Measurements from ENCODE around the gene NDUFAF4.
"Not testable (repeated sequence)": the region's sequence is repeated elsewhere in the genome, so short reads cannot be mapped to it uniquely, and the experiment has no call there.

Gene NDUFAF4

DNA sequence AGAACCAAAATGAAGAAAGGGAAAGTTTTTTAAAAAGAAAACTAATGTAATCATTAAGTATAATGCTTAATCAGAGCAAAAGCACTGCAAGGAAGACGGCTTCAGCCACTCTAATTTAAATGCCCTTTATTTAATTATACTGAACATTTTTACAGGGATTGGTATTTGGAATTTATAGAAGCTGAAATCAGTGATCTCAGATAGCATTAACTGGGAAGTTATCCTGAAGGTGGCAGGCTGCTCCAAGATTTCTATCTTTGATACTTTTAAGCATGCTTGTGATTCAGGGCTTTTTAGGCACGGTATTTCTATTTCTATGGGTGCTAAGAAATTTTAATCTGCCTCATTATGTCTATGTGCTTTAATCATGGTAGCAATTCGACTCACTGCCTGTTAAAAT lies 1.3 kb upstream of the NDUFAF4 start:
- peak; percentile 3 for DNase-seq (ENCODE audit: low spot score)

DNA sequence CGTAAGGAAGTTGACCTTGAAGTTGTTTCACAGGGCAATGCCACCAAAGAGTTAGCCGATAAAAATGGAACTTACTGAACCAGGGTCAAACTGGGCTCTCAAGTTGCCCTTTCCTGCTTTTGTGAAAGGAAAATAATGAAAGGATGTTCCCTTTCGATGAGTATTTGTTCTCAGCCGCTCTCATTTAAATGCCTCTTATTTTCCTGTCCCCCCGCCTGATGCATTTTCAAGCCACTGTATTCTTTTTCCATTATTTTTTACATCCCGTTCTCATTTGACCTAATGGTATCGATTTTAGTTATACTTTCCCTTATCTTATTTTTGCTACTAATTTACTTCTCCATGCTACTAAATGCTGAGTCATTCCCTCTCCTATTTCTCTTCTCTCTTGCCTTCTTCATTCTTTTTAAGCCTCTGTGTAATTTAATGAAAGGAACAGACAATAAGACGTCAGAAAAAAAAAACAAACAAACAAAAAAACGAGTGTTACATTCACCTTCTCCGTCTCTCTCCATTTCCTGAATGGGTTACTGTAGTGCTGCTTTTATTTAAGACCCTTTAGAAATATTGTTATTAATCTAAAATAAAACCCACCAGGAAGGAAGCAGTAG lies 655 bp upstream of the NDUFAF4 start:
- peak; percentile 42 for DNase-seq (ENCODE audit: low spot score)

DNA sequence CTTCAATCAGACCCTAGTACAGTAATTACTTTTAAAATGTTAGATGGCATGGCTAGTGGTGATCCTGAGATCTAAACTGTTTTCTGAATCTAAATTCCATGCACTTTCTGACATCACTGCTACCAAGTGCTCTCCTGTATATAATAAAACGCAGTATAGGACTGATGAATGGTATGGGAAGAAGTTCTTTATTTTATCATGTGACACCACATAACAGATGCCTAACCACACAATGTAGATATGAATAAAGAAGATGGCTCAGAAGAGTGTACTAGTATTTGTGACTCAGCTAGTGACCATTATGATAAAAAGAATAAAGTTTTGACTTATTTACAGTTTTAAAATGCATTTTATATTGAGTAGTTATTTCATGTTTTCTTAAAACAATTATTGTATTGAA lies 8.5 kb downstream of the NDUFAF4 start:
- DNase-seq (ENCODE audit: low spot score): no peak

DNA sequence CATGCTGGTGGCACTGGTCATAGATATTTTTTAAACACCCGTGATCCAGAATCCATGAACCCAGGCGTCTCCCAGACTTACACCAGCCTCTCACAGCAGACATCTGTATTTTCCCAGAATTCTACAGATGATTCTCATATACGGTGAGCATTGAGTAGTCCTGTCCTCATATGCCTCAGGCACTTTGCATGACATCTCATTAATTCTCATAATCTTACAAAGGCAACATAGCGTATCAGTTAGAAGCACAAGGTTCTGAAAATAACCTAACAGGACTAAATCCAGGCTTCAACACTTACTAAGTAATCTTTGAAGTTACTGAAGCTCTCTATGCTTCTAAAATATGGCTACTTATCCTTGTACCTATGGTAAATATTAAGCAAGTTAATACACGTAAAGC lies 8.9 kb downstream of the NDUFAF4 start:
- DNase-seq (ENCODE audit: low spot score): no peak

DNA sequence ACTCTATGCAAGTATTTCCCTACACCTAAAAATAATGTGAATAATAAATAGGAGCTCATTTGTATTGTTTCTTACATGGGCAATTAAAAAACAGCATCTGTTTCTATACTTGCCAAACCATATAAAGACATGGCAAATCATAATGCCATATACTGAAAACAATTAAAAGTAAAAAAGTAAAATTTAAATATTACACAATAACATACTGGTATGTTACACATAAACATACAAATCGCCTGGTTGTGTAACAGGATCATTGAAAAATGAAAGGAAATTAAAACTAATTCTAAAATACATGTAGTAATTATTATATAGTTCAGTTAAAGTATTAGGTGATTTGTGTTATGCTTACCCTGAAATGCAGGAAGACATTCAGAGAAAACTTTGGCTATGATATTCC lies 11.2 kb downstream of the NDUFAF4 start:
- no peak for DNase-seq (ENCODE audit: low spot score)

DNA sequence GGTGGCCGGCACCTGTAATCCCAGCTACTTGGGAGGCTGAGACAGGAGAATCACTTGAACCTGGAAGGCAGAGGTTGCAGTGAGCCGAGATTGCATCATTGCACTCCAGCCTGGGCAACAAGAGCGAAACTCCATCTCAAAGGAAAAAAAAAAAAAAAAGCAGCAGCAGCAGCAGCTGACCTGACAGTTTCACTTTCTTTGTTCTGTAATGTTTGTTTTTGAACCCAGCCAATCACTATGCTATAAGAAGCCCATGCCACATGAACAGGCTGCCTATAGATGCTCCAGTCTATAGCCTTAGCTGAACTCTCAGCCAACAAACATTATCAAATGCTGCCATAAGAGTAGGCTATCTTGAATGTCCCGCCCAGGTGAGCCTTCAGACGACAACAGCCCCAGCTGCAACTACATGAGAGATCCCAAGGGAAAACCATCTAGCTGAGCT lies 12.5 kb downstream of the NDUFAF4 start:
- not testable (repeated sequence) for DNase-seq (ENCODE audit: low spot score)

DNA sequence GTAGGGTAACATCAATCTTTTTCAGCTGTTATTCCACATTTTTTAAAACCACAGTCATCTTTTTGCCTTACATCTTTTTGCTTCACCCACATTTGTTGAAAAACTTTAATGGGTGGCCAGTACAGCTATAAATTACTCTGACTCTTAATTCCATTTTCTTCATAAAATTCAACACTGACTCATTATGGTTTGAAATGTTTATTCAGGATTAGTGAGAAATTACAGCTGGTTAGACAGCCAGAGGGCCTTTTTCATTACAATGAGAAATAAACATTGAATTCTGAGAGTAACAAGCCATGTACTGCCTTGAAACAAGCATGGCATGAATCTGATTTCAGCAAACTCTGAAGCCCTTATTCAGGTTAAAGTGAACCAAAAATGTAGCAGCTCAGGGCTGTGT lies 19.5 kb downstream of the NDUFAF4 start:
- no peak for DNase-seq (ENCODE audit: low spot score)

DNA sequence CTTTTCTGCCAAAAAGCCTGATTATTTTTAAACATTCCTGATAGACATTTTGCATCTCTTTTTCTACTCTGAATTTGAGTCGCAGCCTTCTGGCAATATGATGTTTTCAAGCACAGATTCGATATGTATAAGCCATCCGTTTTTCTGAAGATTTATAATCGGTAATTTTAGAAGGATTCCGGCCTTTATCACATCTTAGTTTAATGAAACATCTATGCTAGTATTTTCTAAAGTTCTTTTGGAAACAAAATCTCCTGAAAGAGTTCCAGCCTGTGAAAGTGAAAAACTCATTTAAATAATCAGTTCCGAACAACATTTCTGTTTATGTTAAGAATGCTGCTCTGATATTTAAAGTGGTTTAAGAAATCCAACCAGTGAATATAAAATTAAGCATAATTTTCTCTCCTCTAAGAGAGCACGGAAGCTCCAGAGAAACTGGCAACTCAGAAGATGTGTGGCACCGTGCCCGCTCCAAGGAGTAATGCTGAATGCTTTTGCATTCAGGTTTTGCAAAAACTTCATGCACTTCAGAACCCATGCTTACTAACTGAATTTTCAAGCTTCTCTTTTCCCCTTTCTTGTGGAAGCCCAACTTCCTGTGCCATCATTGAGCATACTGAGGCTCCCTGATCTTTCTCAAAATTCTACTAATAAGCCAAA lies 20.7 kb downstream of the NDUFAF4 start:
- DNase-seq (ENCODE audit: low spot score): no peak

DNA sequence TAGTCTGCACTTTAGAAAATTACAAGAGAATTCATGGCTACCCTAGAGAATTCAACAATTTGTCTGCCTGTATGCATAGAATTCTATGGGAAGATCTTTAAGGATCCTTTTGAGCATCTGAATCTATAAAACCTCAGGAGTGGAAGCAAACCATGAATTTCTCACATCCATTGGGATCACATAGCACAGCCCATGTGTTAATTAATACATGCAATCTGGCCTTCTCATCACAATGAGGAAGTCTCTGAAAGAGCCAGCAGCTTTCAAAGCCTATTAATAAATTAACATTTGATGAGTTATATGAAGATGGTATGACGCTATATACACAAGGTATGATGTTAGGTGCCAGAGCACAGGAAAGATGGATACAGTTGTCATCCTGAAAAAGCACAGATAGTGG lies 24.7 kb downstream of the NDUFAF4 start:
- DNase-seq (ENCODE audit: low spot score): no peak

DNA sequence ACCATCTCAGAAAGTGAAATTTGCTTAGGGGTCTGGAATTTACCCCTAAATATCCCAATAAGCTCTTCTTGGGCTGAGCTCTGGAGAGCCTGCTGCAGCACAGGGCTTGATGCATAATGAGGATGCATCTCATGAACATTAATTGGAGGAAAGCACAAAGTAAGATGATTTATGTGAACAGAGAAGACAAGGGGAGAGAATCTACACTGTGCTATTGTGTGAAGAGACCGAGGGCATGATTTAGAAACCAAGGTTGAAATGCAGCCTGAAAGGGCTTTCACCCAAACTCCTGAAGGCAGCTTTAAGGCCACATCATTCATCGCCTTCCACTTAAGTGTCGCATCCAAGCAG lies 32.7 kb downstream of the NDUFAF4 start:
- no peak for DNase-seq (ENCODE audit: low spot score)

DNA sequence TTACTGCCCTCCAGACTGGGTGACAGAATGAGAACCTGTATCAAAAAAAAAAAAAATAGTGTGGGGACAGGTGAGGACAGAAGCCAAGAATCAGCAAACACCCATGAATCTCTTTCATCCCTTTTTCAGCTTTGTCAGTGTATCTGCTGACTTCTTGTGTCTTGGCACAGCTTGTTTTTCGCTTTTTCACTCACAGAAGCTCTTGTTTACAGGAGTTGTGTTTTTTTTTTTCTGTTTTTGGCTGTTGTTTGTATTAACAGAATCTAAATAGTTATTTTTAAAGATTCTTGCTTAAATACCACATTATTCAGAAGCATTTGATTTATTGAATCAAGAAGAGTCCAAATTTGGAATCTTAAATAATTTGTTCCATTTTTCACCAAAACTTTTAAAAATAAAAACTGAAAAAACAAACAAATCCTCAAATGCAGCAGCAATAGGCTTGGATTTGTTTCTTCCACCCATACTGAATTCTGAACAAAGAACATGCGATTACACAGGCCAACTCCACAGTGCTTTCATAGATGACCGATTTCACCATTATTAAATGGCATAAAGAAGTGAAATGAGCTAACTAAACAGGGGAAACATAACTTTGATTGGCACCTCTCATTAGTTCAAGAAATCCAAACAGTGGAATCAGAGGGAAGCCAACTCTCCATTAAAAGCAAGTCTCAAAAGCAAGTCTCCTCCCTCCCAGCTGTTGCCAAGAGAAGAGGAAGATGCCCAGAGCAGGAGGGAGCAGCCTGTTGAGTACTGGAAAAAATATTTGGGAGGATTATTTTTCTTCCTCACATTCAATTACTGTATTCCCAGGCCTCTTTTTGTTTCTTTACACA lies 33.3 kb downstream of the NDUFAF4 start:
- DNase-seq (ENCODE audit: low spot score): no peak

DNA sequence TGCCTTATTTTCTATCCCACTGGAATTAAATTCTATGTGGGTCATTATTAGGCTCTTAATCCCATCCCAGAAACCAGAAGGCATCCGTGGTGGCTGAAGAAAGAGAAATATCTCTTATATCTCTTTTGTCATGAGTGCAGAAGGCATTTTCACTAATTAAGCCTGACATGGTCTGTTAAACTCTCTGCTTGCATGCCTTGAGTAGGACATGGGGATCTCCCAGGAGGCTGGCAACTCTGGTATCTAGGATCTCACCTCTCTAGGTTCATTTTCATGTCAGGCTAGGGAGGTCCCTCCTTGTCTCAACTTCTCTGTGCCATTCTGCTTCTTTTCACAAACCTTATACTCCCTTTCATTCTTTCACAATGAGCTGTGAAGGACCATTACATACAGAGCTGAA lies 35.1 kb downstream of the NDUFAF4 start:
- no peak for DNase-seq (ENCODE audit: low spot score)

DNA sequence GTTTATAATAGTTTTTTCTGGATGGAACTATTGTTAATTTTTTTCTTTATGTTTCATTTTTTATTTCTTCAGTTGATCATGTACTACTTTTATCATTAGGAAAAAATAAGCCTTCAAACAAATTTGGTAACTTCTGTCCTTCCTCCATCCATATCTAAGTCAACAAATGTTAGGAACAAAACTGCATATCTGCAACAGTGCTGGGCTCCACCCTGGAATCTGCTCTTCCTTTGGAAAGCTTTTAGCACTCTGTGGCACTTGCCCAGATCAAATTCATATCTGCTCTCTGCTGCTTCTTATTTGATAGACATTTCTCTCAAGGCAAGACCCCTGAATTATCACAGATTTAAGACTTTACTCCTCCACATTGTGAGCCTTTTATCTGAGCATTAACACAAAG lies 36.1 kb downstream of the NDUFAF4 start:
- no peak for DNase-seq (ENCODE audit: low spot score)

DNA sequence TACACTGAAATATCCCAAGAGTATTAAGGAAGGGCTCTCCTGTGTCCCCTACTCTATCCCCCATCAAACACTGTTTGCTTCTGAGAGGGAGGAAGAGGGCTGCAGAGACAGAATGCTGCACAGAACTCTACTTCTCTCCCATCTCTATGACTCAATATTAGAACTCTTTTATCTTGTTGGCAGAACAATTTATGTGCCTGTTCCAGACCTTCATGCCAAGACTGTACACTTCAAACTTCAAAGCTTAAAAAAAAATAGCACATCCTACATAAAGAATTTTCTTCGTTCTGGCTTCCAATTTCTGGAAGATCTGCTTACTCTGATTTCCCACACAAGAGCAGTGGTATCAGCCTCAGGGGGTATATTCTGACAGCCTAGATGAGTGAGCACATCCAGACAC lies 40.8 kb downstream of the NDUFAF4 start:
- no peak for DNase-seq (ENCODE audit: low spot score)

DNA sequence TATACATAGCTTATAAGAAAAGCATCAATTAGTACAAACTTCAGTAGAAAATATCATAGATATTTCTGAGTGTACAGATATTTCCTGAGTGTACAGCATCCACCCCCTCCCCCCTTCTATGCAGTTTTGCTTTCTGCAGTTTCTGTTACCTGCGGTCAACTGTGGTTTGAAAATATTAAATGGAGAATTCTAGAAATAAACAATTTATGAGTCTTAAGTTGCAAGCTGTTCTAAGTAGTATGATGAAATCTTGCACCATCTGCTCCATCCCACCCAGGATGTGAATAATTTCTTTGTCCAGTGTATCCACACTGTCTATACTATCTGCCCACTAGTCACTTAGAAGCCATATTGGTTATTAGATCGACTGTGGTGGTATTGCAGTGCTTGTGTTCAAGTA lies 44.6 kb downstream of the NDUFAF4 start:
- no peak for DNase-seq (ENCODE audit: low spot score)

DNA sequence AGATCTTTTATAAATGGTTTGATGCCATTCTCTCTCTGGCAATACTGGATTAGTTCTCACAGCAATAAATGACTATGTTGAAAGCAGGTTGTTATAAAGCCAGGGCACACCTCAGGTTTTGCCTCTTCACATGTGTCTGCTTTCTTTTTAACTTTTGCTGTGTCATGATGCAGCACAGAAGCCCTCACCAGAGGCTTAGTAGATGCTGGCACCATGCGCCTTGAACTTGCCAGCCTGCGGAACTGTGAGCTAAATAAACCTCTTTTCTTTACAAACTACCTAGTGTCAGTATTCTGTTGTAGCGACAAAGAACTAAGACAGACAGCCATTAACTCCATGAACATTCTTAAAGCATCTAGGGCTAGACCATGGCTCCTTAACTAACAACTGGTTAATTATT lies 45.1 kb downstream of the NDUFAF4 start:
- no peak for DNase-seq (ENCODE audit: low spot score)

DNA sequence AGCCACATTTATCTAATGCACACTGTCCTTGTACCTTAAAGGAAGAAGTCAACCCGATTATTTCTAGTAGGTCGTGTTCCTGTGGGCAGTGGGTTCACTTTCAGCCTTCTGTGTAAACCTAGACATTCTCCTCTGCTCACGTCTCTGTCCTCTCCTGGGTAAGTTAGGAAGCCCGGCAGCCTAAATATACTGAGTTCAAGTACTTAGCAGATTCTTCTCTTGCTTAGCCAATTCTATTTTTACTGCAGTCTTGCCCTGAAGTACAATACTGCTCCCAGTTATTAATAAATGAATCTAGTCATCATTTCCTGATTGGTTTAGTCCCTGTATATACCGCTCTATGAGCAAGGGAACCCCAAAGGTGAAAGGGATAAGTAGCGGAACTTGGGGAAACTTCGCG lies 45.8 kb downstream of the NDUFAF4 start:
- DNase-seq (ENCODE audit: low spot score): no peak

DNA sequence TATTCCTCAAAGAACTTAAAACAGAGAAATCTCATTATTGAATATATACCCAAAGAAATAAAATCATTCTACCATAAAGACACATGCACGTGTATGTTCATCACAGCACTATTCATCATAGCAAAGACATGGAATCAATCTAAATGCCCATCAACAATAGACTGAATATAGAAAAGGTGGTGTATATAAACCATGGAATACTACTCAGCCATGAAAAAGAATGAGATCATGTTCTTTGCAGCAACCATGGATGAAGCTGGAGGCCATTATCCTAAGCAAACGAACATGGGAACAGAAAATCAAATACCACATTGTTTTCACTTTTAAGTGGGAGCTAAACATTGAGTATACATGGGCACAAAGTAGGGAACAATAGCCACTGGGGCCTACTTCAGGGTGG lies 48.1 kb downstream of the NDUFAF4 start:
- DNase-seq (ENCODE audit: low spot score): no peak

DNA sequence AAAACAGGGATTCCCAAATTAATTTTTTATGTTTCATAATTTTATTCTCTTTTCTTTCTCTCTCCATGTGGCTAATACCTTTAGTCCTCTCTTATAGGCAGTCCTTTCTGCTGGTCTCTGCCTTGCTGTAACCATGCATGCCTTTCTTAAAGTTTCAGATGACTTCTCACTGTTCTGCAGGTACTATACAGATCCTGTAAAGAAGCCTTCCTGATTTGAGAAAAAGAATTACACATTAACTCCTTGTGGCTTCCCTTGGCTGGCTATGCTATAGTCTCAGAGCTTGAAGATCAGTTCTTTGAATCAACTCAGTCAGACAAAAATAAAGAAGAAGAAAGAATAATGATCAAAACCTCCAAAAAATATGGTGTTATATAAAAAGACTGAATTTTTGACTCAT lies 53.2 kb downstream of the NDUFAF4 start:
- DNase-seq (ENCODE audit: low spot score): no peak

DNA sequence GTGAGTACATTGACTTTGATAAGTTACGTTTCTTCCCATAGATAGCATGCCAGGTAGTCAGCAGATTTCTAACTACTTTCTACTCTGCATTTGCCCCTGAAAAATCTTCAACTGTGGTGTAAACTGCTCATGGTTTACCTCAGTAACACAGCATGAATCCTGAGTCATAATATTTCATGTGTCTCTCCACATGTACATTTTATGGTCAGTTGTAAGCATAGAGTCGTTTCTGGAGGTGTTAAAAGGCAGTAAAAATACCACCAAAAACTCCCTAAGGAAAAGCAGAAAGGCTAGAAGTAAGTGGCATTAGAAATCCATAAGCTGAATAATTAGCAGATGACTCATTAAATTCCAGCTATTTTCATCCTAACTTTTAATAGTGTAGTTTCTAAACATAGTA lies 56.3 kb downstream of the NDUFAF4 start:
- DNase-seq (ENCODE audit: low spot score): no peak

Data from hematopoietic multipotent progenitor cell treated with erythropoietin and hydrocortisone succinate and interleukin-3 and kit ligand, for 15 days (in vitro differentiated cells).